Activated naive CD8-positive, alpha-beta T cell treated with anti-CD3 and anti-CD28 coated beads, Interleukin-2, amount 50 U/mL, for 24 hours (primary cell): ENCODE data around the gene BAZ1A.

ENCODE experiments used
- ATAC-seq: fragments of 150-1000 bp; cut with Tn5 transposase; one replicate; pipeline ENCODE4 v1.10.0; 2021
- DNase-seq: peaks from one replicate; pipeline ENCODE4 v3.0.0; 2021
- H3K27ac Mint-ChIP-seq: one replicate; pipeline ENCODE4 v1.8.0; 2021; ENCODE audit warnings: mild to moderate bottlenecking, mixed read lengths
- H3K27me3 Mint-ChIP-seq: one replicate; pipeline ENCODE4 v1.8.0; 2021; ENCODE audit warnings: mixed read lengths
- H3K36me3 Mint-ChIP-seq: one replicate; pipeline ENCODE4 v1.8.0; 2021; ENCODE audit warnings: low read depth, mixed read lengths
- H3K4me1 Mint-ChIP-seq: one replicate; pipeline ENCODE4 v1.8.0; 2021; ENCODE audit warnings: mixed read lengths
- H3K4me3 Mint-ChIP-seq: one replicate; pipeline ENCODE4 v1.8.0; 2021; ENCODE audit warnings: mild to moderate bottlenecking, moderate library complexity, mixed read lengths
- H3K9me3 Mint-ChIP-seq: one replicate; pipeline ENCODE4 v1.8.0; 2021; ENCODE audit warnings: mixed read lengths

BAZ1A gene

DNA sequence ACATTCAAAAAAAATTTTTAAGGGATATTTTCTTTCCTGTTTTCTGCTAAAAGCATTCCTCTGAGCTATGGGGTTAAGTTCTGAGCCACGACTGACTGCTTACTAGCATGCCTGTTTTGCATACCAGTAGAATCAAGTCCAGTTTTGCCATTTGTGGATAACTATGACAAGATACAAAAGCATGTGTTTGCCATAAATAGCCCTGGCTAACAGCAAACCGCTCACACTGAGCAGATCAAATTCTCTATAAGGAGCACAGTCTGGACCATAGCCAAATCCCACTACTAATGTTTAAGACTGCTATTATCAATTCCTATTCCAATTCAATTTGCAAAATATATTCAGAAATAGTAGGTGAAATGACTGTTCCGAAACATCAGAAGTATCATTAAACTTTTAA, 164.0 kb downstream of the BAZ1A start:
- Mint-ChIP-seq H3K36me3 (peaks cover 11% of the 10 kb centered on the region), H3K27me3 (no peaks in the 10 kb centered on the region), H3K27ac (no peak overlapping the region), H3K4me3 (no peak overlapping the region), H3K9me3 (no peaks in the 10 kb centered on the region), H3K4me1 (peaks cover 25% of the 10 kb centered on the region)
- ATAC-seq: no peak
- DNase-seq: no peak

DNA sequence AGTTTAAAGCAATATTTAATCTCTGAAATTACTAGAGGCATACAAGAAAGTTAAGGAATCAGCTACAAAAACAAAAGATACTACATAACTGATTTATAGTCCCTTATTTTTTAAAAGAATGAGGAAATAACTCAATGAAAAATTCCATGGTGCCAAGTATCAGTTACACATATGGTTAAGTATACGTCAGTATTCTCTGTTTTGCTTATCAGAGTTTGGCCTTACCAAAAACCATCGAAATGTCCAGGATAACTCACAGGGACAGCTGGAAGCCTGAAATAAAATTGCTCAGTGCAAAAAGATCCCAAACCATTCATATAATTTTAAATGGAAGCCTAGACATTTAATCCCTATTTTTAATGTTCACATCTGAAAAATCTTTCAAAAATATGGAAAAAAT, 164.4 kb downstream of the BAZ1A start:
- no peak for DNase-seq
- ATAC-seq: no peak
- H3K27ac Mint-ChIP-seq: no peak overlapping the region

DNA sequence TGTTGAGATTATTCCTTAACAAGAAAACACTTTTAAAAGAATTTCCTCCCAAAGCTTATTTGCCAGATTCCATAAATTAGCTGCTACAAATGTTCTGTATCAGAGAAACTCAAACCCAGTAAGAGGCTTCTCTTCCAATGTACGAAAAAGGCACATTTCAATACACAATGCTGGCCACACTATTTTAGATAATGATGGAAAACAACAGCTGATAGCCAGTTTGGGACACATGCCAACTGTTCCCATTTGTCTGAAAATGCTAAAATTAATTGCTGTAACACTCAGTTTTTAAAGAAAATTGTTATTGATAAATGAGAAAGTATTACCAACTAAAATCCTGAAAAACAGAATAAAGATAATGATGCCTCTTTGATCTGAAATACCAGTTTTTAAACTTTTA, 165.2 kb downstream of the BAZ1A start:
- peaks cover 11% of the 10 kb centered on the region for H3K36me3 Mint-ChIP-seq
- DNase-seq: no peak
- H3K27me3 Mint-ChIP-seq: no peaks in the 10 kb centered on the region
- no peaks in the 10 kb centered on the region for H3K9me3 Mint-ChIP-seq
- peaks cover 21% of the 10 kb centered on the region for H3K4me1 Mint-ChIP-seq
- H3K4me3 Mint-ChIP-seq: no peak overlapping the region
- H3K27ac Mint-ChIP-seq: no peak overlapping the region
- ATAC-seq: no peak

More for the DNA sequence above, 164.4 kb downstream of the BAZ1A start:
- Mint-ChIP-seq H3K27me3 (no peaks in the 10 kb centered on the region), H3K4me3 (no peak overlapping the region), H3K9me3 (no peaks in the 10 kb centered on the region), H3K4me1 (peaks cover 25% of the 10 kb centered on the region), H3K36me3 (peaks cover 11% of the 10 kb centered on the region)

DNA sequence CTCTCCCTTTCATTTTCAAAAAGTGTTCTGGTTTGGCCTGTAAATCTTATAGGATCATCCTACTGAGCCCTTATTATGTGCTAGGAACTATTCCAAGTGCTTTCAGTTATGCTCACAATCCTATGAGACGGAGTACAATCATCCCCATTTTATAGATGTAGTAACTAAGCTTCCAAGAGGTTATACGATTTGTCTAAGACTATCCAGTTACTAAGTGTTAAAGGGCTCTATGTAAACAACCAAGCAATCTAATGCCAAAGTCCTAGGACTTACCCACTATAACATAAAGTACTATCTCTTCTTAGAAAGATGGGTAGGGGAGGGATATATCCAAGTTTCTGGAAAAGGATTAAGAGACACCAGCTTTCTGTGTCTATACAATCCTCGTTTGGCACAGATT, 167.4 kb downstream of the BAZ1A start:
- peaks cover 8% of the 10 kb centered on the region for H3K4me1 Mint-ChIP-seq
- no peak for ATAC-seq

More for the DNA sequence above, 167.4 kb downstream of the BAZ1A start:
- DNase-seq: no peak
- peaks cover 8% of the 10 kb centered on the region for H3K36me3 Mint-ChIP-seq
- no peaks in the 10 kb centered on the region for H3K27me3 Mint-ChIP-seq
- H3K27ac Mint-ChIP-seq: no peak overlapping the region
- H3K9me3 Mint-ChIP-seq: no peaks in the 10 kb centered on the region
- no peak overlapping the region for H3K4me3 Mint-ChIP-seq
